ENCODE results near the gene WDR1. TPM values are rescaled to one million over a fixed set of nuclear protein-coding genes. Genes with fewer than 3 reads are reported as not detected.

The WDR1 gene
- total and polyA plus RNA-seq, 2 of the 13 experiments (the other 11 are each of a cell fraction or from before 2014, with no cell fraction given), result 106 to 198 TPM

- intact Hi-C loops (cut with micrococcal nuclease; ENCODE audit: unreplicated experiment), result no loop called here
- in situ Hi-C loops (cut with HindIII; ENCODE audit: extremely low pct_ligation_motif_present, low pct_unique_long_range_greater_than_20kb), result no loop called here
- TF ChIP-seq POLR2A (IDR thresholded peaks at IDR 0.05; ENCODE audit: insufficient read depth in 1 of 2, low read depth in 2 of 2, low read length in 2 of 2) (0 out of 4 replicates have a peak, but pooled peaks of 1 of the 2 experiments have one; percentile 10), ATF7 (IDR thresholded peaks at IDR 0.05) (no peak), ATF7 (CRISPR knock-in tag; IDR thresholded peaks at IDR 0.05) (no peak), AGO2 (optimal IDR thresholded peaks at IDR 0.05; ENCODE audit: low read depth, low read length) (peak; percentile 41)
- no peak for ATAC-seq
- 94% methylated on average over 19 of the region's 23 CpGs for WGBS (ENCODE audit: low lambda C conversion rate)
- Histone ChIP-seq H3K79me2 (ENCODE audit: insufficient read depth, low read length) (no peaks in the 10 kb centered on the region), H3K36me3 (replicated peaks in 1 of 2; ENCODE audit: control insufficient read depth in 1 of 2, insufficient read depth in 2 of 2, low read length in 2 of 2) (peaks cover 71 to 97% of the 10 kb centered on the region in 2 experiments), H3K27me3 (ENCODE audit: control insufficient read depth in 1 of 2, insufficient read depth in 2 of 2, low read length in 2 of 2) (no peaks in the 10 kb centered on the region), H3K9me3 (ENCODE audit: low read length) (no peaks in the 10 kb centered on the region), H3K4me2 (ENCODE audit: low read depth, low read length) (no peak overlapping the region), H3K4me1 (ENCODE audit: insufficient read depth, low read length) (peaks cover 9% of the 10 kb centered on the region; the same call in 1 of the 2 replicates), H3K9ac (ENCODE audit: insufficient read depth, low read depth, low read length) (no peak overlapping the region), H4K20me1 (ENCODE audit: insufficient read depth, low read length) (peaks cover 9% of the 10 kb centered on the region), H2AFZ (ENCODE audit: low read length) (no peak overlapping the region), H3K27ac (ENCODE audit: extremely low read length, insufficient read depth, low read length) (no peak overlapping the region), H3K4me3 (replicated peaks in 1 of 3; ENCODE audit: insufficient read depth in 1 of 3, low read depth in 2 of 3, low read length in 3 of 3) (no peak overlapping the region)
- ChIA-PET CTCF (ENCODE audit: low intra/inter-chr PET ratio, low total read pairs) (no interaction called here), POLR2A (no interaction called here)
- DNase-seq (ENCODE audit: low spot score), result no peak
- no peak for FAIRE-seq
- no TSS peak for BruUV-seq (replicated peaks)
Observed at GRCh38 chr4:10085828-10086505, 30.6 kb downstream of the WDR1 start.

- no peak for ATAC-seq
- Histone ChIP-seq H3K9me3 (ENCODE audit: low read length) (no peaks in the 10 kb centered on the region), H3K27me3 (ENCODE audit: control insufficient read depth in 1 of 2, insufficient read depth in 2 of 2, low read length in 2 of 2) (no peaks in the 10 kb centered on the region), H3K4me2 (ENCODE audit: low read depth, low read length) (no peak overlapping the region), H4K20me1 (ENCODE audit: insufficient read depth, low read length) (peaks cover 9% of the 10 kb centered on the region), H3K4me1 (ENCODE audit: insufficient read depth, low read length) (peaks cover 9% of the 10 kb centered on the region; the same call in 1 of the 2 replicates), H2AFZ (ENCODE audit: low read length) (no peak overlapping the region), H3K79me2 (ENCODE audit: insufficient read depth, low read length) (no peaks in the 10 kb centered on the region), H3K4me3 (replicated peaks in 1 of 3; ENCODE audit: insufficient read depth in 1 of 3, low read depth in 2 of 3, low read length in 3 of 3) (no peak overlapping the region), H3K27ac (ENCODE audit: extremely low read length, insufficient read depth, low read length) (no peak overlapping the region), H3K9ac (ENCODE audit: insufficient read depth, low read depth, low read length) (no peak overlapping the region), H3K36me3 (replicated peaks in 1 of 2; ENCODE audit: control insufficient read depth in 1 of 2, insufficient read depth in 2 of 2, low read length in 2 of 2) (peaks cover 71 to 97% of the 10 kb centered on the region in 2 experiments)
- CTCF ChIA-PET (ENCODE audit: low intra/inter-chr PET ratio, low total read pairs), result no interaction called here
- DNase-seq (ENCODE audit: low spot score), result no peak
- intact Hi-C loops (cut with micrococcal nuclease; ENCODE audit: unreplicated experiment), result no loop called here
- FAIRE-seq, result no peak
- no TSS peak for BruUV-seq (replicated peaks)
- in situ Hi-C loops (cut with HindIII; ENCODE audit: extremely low pct_ligation_motif_present, low pct_unique_long_range_greater_than_20kb), result no loop called here
- 100% methylated on average over 5 of the region's 11 CpGs for WGBS (ENCODE audit: low lambda C conversion rate)
- POLR2A ChIA-PET, result no interaction called here
- TF ChIP-seq ZBTB8A (CRISPR knock-in tag; IDR thresholded peaks at IDR 0.05; ENCODE audit: borderline replicate concordance, low read depth) (no peak), ZBTB37 (CRISPR knock-in tag; IDR thresholded peaks at IDR 0.05) (no peak), RAD51 (IDR thresholded peaks at IDR 0.05; ENCODE audit: borderline replicate concordance) (no peak), THRA (CRISPR knock-in tag; IDR thresholded peaks at IDR 0.05; ENCODE audit: borderline replicate concordance) (no peak), AHR (CRISPR knock-in tag; IDR thresholded peaks at IDR 0.05) (no peak), CEBPB (IDR thresholded peaks at IDR 0.05; ENCODE audit: borderline replicate concordance, low read depth, low read length) (no peak), CSRNP2 (CRISPR knock-in tag; conservative IDR thresholded peaks at IDR 0.05; ENCODE audit: low read depth) (no peak), RXRA (CRISPR knock-in tag; IDR thresholded peaks at IDR 0.05) (no peak), ZSCAN29 (CRISPR knock-in tag; conservative IDR thresholded peaks at IDR 0.05) (no peak), ZNF556 (CRISPR knock-in tag; IDR thresholded peaks at IDR 0.05; ENCODE audit: borderline replicate concordance) (no peak)
Observed at GRCh38 chr4:10085386-10085785, 31.2 kb downstream of the WDR1 start.
